Adrenal gland (tissue), 5 donors: ENCODE results near the gene HOXD11.

Experiments
- CTCF ChIP-seq, 6 experiments: fragments of 450-650 bp in 4 of 6; fragments of 200-600 bp in 2 of 6; sonication (generic) in 1 of 6; IDR thresholded peaks; 1 replicate in 5 of 6; 2 replicates in 1 of 6; pipeline versions ENCODE4 v1.5.1 to v1.8.0; 2016 to 2021; ENCODE audit warnings: antibody characterized with exemption in 6 of 6, mild to moderate bottlenecking in 2 of 6, moderate library complexity in 1 of 6
- POLR2A ChIP-seq, 2 donors: fragments of 450-650 bp; IDR thresholded peaks; one replicate each; pipeline ENCODE4 v1.6.1; 2017; ENCODE audit warnings: antibody characterized with exemption in 2 of 2, mild to moderate bottlenecking in 2 of 2, moderate library complexity in 1 of 2
- donor health status: DM: no; HTN: no; CAD: no.

- no peak for TF ChIP-seq CTCF (IDR thresholded peaks at IDR 0.05)
- no peak for TF ChIP-seq POLR2A (IDR thresholded peaks at IDR 0.05)
These were observed 17.2 kb downstream of the HOXD11 start for GRCh38 chr2:176124110-176124946.
